Measurements from ENCODE around the gene NDUFC2. TPM values are rescaled to one million over a fixed set of nuclear protein-coding genes. Genes with fewer than 3 reads are reported as not detected.
"Not testable (repeated sequence)": the region's sequence is repeated elsewhere in the genome, so short reads cannot be mapped to it uniquely, and the experiment has no call there.

NDUFC2 gene
- total RNA-seq, 1 experiment from 2014 or later = 320 TPM

DNA sequence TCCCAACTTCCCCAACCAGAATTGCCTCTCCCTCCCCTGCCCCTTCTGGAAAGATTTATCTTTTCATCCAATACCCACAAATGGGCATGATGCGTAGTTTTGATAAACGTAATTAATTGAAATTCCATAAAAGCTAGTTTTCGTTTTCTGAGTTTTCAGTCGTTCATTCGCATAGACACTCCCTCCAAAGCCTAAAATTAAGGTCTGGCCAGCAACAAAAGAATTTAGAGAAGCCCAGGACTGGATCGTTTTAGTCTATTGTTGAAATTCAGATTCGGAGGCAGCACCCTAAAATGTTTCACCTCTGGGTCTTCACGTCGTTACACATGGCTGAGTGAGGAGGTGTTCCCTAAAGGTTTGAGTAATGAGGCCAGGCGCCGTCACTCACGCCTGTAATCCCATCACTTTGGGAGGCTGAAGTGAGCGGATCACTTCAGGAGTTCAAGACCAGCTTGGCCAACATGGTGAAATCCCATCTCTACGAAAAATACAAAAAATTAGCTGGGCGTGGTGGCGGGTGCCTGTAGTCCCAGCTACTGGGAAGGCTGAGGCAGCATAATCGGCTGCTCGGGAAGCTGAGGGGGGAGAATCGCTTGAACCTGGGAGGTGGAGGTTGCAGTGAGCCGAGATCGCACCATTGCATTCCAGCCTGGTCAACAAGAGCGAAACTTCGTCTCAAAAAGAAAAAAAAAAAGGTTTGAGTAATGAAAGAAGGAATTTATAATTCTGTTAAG is 589 bp upstream of the NDUFC2 start:
- peak; percentile 22 for DNase-seq (ENCODE audit: low read depth)

DNA sequence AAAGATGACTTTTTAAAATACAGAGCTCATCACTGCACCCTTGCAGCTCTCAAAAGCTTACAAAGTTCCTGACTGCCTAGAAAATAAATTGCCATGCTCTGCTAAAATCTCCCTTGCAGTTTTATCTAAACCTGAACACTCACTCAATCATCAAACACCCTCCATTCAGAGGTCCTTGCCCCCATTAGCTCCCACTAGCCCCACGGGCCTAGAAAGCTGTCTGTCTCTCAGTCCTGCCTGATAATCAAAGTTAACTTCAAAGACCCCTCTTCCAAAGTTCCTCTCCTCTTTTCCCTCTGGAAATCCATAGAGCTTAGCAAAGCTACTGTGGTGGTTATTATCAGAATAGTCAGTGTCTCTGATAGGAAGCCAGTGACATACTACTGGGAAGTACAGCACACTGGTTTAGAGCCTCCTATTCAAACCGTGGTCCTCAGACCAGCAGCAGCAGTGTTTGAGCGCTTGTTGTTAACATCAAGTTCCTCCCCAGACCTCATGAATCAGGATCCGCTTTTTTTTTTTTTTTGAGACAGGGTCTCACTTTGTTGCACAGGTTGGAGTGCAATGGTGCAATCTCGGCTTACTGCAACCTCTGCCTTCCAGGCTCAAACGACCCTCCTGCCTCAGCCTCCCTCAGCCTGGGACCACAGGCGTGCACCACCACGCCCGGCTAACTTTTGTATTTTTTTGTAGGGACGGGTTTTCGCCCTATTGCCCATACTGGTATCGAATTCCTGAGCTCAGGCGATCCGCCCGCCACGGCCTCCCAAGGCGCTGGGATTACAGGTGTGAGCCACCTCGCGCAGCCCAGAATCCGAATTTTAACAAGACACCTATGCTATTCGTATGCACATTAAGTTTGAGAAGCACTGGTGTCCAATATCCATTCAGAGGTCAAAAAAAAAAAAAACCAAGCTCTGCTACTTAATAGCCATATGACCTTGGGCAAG is 1.2 kb downstream of the NDUFC2 start:
- no peak for DNase-seq (ENCODE audit: low read depth)

GRCh38 chr11:78077592-78077991 is 2.1 kb downstream of the NDUFC2 start:
- DNase-seq (ENCODE audit: low read depth) = not testable (repeated sequence)

DNA sequence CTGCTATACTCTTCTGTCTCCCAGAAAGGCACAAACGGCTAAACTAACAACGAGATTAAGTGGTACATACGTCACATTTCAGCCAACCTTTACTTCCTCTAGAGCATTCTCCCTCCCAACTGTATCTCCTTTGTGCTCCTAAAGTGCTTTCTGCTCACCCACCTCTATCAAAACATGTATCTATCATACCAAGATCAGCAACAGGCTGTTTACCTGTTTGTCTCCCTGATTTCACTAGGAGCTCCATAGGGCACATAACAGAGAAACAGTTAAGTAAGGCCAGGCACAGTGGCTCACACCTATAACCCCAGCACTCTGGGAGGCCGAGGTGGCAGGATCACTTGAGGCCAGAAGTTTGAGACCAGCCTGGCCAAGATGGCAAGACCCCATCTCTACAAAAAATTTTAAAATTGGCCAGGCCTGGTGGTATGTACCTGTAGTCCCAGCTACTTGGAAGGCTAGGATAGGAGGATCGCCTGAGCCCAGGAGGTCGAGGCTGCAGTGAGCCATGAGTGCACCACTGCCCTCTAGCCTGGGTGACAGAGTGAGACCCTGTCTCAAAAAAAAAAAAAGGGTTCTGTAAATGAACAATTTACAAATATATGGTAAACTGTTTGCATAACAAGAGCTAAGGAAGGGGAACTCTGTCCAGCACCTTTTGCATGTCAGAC is 2.8 kb downstream of the NDUFC2 start:
- DNase-seq (ENCODE audit: low read depth) = no peak

GRCh38 chr11:78074756-78075155 is 4.9 kb downstream of the NDUFC2 start:
- DNase-seq (ENCODE audit: low read depth) = peak; percentile 59

DNA sequence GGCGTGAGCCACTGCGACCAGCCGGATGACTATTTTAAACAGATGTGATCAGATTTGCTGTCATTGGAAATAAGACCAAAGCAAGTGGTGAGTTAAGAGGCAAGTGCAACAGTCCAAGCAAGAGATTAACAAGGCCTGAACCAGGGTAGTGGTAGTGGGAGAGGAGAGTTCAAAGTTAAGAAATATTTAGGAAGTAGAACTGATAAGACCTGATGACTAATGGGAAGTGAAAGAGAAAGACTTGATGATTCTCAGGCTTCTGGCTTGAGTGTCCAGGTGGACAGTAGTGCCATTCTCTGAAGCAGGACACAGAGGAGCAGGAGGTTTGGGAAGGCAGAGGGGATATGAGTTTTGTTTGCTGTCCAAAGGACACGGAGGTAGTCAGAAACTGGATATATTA is 7.2 kb downstream of the NDUFC2 start:
- DNase-seq (ENCODE audit: low read depth) = no peak

DNA sequence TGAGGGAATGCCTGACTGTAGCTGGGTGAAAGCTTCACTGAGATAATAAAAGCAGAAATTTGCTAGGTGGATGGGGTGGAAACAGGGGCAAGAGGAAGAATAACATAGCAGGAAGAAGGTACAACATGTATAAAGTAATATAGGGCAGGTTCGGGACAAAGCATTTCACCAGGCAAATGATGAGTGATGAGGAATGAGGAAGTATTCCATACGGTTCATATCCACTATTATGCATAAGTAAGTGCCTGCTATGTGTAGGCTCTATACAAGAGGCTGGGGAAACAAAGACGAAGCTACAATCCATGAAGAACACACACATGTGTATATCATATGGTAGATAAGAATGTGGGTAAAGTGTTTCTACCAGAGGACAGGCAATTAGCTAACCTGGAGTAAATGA is 7.9 kb downstream of the NDUFC2 start:
- no peak for DNase-seq (ENCODE audit: low read depth)

DNA sequence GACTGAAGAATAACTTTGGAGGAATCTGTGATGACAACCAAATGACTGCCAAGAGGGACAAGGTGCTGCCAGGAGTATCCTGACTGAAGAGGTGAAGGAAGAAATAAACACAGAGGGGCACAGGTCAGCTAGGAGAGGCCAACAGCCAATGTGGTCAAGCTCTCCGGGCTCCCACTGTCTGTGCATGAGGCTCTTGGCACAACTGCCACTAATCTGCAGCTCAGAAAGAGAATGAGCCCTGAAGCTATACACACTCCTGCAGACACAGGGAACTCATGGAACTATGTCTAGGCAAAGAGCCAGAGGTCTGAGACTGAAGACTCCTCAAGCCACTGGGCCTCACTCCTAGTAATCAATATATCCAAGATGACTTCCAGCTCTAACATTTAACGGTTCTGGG is 9.0 kb downstream of the NDUFC2 start:
- DNase-seq (ENCODE audit: low read depth) = peak; percentile 62

- peak; percentile 13 for DNase-seq (ENCODE audit: low read depth)
Measured at GRCh38 chr11:78069465-78069864, 10.2 kb downstream of the NDUFC2 start.

DNA sequence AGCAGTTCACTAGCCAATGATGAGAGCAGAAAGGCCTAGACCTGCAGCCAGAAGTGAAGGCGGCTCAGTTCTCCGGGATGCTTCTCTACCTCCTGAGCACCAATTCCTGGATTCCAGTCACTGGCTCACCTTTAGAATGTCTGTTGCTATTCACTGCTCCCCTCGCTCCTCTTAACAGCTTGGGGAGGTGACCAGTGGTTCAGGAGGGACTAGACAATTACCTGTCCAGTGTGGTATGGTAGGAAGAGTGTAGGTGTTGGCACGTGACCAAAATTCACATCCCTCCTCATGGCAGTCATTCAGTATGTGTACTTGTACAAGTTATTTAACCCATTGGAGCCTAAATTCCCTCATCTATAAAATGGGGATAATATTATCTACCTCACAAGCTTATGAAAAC is 12.0 kb downstream of the NDUFC2 start:
- no peak for DNase-seq (ENCODE audit: low read depth)

DNA sequence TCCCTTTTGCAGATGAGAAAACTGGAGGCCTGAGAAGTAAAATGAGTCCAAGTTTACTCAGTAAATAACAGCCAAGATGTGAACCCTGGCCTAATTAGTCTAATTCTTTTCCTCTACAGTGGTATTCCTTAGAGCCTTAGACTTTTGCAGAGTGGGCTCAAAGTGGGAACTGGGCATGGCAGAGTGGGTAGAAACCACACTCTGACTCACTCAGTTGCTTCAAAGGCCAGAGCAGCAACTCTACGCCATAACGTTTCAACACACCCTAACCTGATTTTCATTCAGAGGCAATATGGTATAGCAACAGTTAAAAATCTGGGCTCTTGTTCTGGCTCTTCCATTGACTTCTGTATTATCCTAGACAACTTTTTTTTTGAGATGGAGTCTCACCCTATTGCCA is 13.2 kb downstream of the NDUFC2 start:
- DNase-seq (ENCODE audit: low read depth) = no peak

GRCh38 chr11:78065203-78065602 is 14.5 kb downstream of the NDUFC2 start:
- DNase-seq (ENCODE audit: low read depth) = no peak

DNA sequence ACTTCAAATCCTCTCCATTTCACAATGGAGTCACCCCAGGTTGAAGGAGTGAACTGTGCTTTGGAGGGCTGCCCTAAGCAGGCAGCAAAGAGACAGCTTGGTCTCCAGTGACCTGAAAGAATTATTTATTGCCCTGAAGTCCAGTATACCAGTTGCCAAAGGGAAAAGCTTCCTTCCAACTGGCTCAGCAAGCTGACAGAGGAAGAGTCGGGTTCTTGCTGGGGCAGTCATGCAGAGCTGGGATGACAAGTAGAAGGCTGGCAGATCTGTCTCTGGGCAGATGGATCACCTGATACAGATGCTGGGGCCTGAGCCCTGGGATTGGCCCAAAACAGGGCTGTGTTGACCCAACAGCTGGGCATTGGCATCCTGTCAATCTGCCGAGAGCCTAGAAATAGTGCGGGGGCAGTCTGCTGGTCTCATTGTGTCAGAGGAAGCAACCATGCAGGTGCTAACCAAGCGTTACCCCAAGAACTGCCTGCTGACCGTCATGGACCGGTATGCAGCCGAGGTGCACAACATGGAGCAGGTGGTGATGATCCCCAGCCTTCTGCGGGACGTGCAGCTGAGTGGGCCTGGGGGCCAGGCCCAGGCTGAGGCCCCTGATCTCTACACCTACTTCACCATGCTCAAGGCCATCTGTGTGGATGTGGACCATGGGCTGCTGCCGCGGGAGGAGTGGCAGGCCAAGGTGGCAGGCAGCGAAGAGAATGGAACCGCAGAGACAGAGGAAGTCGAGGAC is 16.1 kb downstream of the NDUFC2 start, which contains the start of gene THRSP:
Gene THRSP, plus strand, starts transcription at position 422 of the 742 bp plus-strand sequence. Its CDS starts 21 bp downstream, at position 443.
- DNase-seq (ENCODE audit: low read depth) = no peak

DNA sequence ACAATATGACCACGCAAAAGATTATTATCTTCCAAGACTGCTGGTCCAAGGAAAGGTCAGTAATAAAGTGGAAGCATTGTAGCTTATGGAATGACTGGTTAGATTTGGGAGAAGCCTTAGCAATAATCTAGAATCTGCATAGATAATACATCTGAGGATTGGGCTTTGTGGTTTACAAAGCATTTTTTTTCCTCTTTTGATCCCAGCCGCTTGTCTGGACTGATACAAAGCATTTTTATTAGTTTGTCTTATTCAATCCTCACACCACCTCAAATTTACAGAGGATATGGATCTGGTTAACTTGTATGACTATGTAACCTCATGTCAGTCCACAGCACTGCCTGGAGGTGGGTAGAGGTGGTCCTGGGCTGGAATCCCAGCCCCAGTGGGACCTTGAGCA is 17.0 kb downstream of the NDUFC2 start:
- DNase-seq (ENCODE audit: low read depth) = no peak

DNA sequence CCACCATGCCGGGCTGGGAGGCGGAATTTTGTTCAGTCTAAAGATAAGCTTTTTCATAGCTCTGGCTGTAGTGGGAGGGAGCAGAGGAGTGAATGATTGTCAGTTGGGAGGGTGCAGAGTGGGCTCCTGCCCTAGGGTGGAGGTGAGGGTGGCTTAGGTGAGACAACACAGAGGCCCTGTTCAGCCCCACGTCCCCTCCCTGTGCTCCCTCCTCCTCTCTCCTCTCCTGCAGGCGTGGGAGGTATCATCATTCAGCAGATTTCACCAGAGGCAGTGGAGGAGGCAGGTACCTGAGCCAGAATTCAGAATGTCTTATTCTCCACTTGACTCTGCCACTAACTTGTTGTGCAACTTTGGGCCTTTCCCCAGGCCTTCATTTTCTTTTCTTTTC is 17.7 kb downstream of the NDUFC2 start:
- DNase-seq (ENCODE audit: low read depth) = no peak

GRCh38 chr11:78061088-78061920 is 18.4 kb downstream of the NDUFC2 start:
- no peak for DNase-seq (ENCODE audit: low read depth)

GRCh38 chr11:78060533-78060932 is 19.1 kb downstream of the NDUFC2 start:
- DNase-seq (ENCODE audit: low read depth) = no peak

GRCh38 chr11:78059749-78060328 is 19.8 kb downstream of the NDUFC2 start:
- not testable (repeated sequence) for DNase-seq (ENCODE audit: low read depth)

- no peak for DNase-seq (ENCODE audit: low read depth)
Measured at GRCh38 chr11:78057462-78058055, 22.1 kb downstream of the NDUFC2 start.

DNA sequence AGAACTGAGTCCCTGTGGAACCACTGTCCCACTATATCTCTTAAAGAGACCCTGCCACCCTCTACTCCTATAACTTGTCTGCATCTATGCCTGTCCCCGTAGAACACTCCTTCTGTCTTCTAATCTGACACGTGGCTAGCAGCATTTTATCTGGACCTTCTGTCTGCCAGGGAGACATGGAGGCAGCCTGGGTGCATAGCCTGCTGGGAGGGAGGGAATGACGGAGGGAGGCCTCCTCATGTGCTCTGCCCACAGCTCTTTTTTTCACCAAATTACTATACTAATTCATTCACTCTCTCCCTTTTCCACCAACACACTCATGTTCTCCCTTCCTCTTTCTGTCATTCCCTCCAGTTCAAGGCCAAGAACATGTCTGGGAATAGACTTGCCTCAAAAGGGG is 23.6 kb downstream of the NDUFC2 start:
- no peak for DNase-seq (ENCODE audit: low read depth)

Measured in RPMI7951 (cell line).